ENCODE measurements around the gene PSMD5. TPM values are rescaled to one million over a fixed set of nuclear protein-coding genes. Genes with fewer than 3 reads are reported as not detected.

The PSMD5 gene
- total and polyA plus RNA-seq, 9 of the 15 experiments (the other 6 are each of a cell fraction or from before 2014, with no cell fraction given), result 46.4 to 148 (median 76.3) TPM

DNA sequence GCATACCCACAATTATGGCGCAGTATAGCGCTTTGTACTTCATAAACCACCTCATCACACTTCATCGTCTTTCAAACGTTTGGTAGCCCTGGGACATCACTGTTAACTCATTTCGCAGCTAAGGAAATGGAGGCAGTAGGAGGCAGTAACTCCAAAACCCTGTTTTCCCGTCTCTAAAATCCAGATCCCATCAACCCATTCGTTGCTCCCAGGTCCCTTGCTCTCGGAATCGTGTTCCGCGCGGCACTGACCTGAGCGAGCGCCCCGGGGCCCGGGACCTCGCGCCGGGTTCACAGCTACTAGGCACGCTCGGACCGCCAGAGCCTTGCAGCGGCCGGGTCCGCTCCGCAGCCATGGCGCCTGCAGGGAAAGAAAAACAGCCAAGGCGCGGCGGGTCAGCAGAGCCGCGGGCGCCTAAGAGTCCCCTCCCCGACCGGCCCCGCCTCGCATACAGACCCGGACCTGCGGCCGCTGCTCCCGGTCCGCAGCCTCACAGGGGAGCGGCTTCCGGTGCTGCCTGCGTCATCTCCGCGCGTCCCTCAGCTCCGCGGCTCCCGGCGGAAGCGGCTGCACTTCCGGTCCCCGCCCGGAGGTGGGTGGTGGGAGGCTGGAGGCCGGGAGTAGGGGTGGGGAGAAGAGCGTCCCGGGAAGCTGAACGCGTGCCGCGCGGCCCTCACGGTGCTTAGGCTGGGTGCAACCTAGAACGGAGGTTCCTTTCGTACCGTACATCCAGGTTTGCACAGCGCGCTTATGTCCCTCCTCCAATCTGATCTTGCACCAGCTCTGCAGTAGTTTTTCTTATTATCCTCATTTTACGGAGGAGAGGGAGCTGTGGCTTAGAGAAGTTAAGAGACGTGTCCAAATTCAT lies 49.6 kb downstream of the PSMD5 start, which contains the start of gene FBXW2 (continued):
- TF ChIP-seq PCBP2 (IDR thresholded peaks at IDR 0.05; ENCODE audit: low read depth, low read length, poor library complexity, severe bottlenecking) (no peak), NRF1 (conservative IDR thresholded peaks at IDR 0.05 in 1 of 2, IDR thresholded peaks at IDR 0.05 in 1 of 2) (peak; percentile 65 to 73), SIRT6 (IDR thresholded peaks at IDR 0.05; ENCODE audit: low read depth, low read length) (no peak), TRIM28 (IDR thresholded peaks at IDR 0.05) (no peak), MEIS2 (IDR thresholded peaks at IDR 0.05; ENCODE audit: partially characterized antibody) (no peak), SP1 (CRISPR knock-in tag; IDR thresholded peaks at IDR 0.05) (peak; percentile 75), ZNF77 (CRISPR knock-in tag; IDR thresholded peaks at IDR 0.05) (no peak), PTTG1 (tag; IDR thresholded peaks at IDR 0.05; ENCODE audit: low read depth) (no peak)
- TF ChIP-seq, protein P1, sequence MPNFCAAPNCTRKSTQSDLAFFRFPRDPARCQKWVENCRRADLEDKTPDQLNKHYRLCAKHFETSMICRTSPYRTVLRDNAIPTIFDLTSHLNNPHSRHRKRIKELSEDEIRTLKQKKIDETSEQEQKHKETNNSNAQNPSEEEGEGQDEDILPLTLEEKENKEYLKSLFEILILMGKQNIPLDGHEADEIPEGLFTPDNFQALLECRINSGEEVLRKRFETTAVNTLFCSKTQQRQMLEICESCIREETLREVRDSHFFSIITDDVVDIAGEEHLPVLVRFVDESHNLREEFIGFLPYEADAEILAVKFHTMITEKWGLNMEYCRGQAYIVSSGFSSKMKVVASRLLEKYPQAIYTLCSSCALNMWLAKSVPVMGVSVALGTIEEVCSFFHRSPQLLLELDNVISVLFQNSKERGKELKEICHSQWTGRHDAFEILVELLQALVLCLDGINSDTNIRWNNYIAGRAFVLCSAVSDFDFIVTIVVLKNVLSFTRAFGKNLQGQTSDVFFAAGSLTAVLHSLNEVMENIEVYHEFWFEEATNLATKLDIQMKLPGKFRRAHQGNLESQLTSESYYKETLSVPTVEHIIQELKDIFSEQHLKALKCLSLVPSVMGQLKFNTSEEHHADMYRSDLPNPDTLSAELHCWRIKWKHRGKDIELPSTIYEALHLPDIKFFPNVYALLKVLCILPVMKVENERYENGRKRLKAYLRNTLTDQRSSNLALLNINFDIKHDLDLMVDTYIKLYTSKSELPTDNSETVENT (CRISPR knock-in tag; IDR thresholded peaks at IDR 0.05), result peak; percentile 83
- TF ChIP-seq, protein P2, sequence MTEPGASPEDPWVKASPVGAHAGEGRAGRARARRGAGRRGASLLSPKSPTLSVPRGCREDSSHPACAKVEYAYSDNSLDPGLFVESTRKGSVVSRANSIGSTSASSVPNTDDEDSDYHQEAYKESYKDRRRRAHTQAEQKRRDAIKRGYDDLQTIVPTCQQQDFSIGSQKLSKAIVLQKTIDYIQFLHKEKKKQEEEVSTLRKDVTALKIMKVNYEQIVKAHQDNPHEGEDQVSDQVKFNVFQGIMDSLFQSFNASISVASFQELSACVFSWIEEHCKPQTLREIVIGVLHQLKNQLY (CRISPR knock-in tag; conservative IDR thresholded peaks at IDR 0.05), result no peak
- TF ChIP-seq, protein P3, sequence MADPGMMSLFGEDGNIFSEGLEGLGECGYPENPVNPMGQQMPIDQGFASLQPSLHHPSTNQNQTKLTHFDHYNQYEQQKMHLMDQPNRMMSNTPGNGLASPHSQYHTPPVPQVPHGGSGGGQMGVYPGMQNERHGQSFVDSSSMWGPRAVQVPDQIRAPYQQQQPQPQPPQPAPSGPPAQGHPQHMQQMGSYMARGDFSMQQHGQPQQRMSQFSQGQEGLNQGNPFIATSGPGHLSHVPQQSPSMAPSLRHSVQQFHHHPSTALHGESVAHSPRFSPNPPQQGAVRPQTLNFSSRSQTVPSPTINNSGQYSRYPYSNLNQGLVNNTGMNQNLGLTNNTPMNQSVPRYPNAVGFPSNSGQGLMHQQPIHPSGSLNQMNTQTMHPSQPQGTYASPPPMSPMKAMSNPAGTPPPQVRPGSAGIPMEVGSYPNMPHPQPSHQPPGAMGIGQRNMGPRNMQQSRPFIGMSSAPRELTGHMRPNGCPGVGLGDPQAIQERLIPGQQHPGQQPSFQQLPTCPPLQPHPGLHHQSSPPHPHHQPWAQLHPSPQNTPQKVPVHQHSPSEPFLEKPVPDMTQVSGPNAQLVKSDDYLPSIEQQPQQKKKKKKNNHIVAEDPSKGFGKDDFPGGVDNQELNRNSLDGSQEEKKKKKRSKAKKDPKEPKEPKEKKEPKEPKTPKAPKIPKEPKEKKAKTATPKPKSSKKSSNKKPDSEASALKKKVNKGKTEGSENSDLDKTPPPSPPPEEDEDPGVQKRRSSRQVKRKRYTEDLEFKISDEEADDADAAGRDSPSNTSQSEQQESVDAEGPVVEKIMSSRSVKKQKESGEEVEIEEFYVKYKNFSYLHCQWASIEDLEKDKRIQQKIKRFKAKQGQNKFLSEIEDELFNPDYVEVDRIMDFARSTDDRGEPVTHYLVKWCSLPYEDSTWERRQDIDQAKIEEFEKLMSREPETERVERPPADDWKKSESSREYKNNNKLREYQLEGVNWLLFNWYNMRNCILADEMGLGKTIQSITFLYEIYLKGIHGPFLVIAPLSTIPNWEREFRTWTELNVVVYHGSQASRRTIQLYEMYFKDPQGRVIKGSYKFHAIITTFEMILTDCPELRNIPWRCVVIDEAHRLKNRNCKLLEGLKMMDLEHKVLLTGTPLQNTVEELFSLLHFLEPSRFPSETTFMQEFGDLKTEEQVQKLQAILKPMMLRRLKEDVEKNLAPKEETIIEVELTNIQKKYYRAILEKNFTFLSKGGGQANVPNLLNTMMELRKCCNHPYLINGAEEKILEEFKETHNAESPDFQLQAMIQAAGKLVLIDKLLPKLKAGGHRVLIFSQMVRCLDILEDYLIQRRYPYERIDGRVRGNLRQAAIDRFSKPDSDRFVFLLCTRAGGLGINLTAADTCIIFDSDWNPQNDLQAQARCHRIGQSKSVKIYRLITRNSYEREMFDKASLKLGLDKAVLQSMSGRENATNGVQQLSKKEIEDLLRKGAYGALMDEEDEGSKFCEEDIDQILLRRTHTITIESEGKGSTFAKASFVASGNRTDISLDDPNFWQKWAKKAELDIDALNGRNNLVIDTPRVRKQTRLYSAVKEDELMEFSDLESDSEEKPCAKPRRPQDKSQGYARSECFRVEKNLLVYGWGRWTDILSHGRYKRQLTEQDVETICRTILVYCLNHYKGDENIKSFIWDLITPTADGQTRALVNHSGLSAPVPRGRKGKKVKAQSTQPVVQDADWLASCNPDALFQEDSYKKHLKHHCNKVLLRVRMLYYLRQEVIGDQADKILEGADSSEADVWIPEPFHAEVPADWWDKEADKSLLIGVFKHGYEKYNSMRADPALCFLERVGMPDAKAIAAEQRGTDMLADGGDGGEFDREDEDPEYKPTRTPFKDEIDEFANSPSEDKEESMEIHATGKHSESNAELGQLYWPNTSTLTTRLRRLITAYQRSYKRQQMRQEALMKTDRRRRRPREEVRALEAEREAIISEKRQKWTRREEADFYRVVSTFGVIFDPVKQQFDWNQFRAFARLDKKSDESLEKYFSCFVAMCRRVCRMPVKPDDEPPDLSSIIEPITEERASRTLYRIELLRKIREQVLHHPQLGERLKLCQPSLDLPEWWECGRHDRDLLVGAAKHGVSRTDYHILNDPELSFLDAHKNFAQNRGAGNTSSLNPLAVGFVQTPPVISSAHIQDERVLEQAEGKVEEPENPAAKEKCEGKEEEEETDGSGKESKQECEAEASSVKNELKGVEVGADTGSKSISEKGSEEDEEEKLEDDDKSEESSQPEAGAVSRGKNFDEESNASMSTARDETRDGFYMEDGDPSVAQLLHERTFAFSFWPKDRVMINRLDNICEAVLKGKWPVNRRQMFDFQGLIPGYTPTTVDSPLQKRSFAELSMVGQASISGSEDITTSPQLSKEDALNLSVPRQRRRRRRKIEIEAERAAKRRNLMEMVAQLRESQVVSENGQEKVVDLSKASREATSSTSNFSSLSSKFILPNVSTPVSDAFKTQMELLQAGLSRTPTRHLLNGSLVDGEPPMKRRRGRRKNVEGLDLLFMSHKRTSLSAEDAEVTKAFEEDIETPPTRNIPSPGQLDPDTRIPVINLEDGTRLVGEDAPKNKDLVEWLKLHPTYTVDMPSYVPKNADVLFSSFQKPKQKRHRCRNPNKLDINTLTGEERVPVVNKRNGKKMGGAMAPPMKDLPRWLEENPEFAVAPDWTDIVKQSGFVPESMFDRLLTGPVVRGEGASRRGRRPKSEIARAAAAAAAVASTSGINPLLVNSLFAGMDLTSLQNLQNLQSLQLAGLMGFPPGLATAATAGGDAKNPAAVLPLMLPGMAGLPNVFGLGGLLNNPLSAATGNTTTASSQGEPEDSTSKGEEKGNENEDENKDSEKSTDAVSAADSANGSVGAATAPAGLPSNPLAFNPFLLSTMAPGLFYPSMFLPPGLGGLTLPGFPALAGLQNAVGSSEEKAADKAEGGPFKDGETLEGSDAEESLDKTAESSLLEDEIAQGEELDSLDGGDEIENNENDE (IDR thresholded peaks at IDR 0.05; ENCODE audit: low read depth, low read length), result no peak
